VCaP (cell line): Measurements from ENCODE around the gene CCDC40.

ENCODE experiments used
- H3K27ac ChIP-seq: fragments of 450-650 bp; 2 replicates; pipeline ENCODE4 v1.5.1; 2017
- CTCF ChIP-seq: fragments of 450-650 bp; conservative IDR thresholded peaks from 2 replicates; pipeline ENCODE4 v1.5.1; 2017; ENCODE audit warnings: mild to moderate bottlenecking, moderate library complexity

CCDC40 gene

GRCh38 chr17:80008383-80008840 lies 28.0 kb upstream of the CCDC40 start:
- H3K27ac ChIP-seq = peak overlapping the region; percentile 79
- peak; percentile 98 for TF ChIP-seq CTCF

GRCh38 chr17:80008848-80009247 lies 27.6 kb upstream of the CCDC40 start:
- H3K27ac ChIP-seq = peak overlapping the region; percentile 79
- no peak for TF ChIP-seq CTCF

GRCh38 chr17:80009391-80010282 lies 26.8 kb upstream of the CCDC40 start:
- TF ChIP-seq CTCF = no peak
- H3K27ac ChIP-seq = peak overlapping the region; percentile 79

GRCh38 chr17:80010283-80010858 lies 26.1 kb upstream of the CCDC40 start:
- H3K27ac ChIP-seq = peak overlapping the region; percentile 79
- no peak for TF ChIP-seq CTCF

- H3K27ac ChIP-seq = no peak overlapping the region
- TF ChIP-seq CTCF = no peak
Observed at GRCh38 chr17:80011989-80012555, 24.4 kb upstream of the CCDC40 start.

- TF ChIP-seq CTCF = no peak
- no peak overlapping the region for H3K27ac ChIP-seq
Observed at GRCh38 chr17:80012765-80013741, 23.4 kb upstream of the CCDC40 start.
